Measurements from ENCODE around the gene METTL13. TPM values are rescaled to one million over a fixed set of nuclear protein-coding genes. Genes with fewer than 3 reads are reported as not detected.

METTL13 gene
- total and polyA plus RNA-seq, 4 donors, result 10.4 to 28.4 (median 23.8) TPM

GRCh38 chr1:171741872-171742576 lies 39.4 kb upstream of the METTL13 start, which contains the start of gene VAMP4:
TSS of gene VAMP4 (minus strand) at chr1:171742065. CDS start at chr1:171738414, 3,651 bp downstream.
- Histone ChIP-seq H3K9ac (ENCODE audit: insufficient read depth in 1 of 2, low read length in 2 of 2) (peak within 1 kb of the TSS; percentile 88 to 95), H3K36me3 (ENCODE audit: control insufficient read depth in 4 of 4, insufficient read depth in 4 of 4, low read length in 4 of 4) (peaks cover 0 to 9% (median 2%) of the 10 kb centered on the region in 4 donors), H3K27ac (ENCODE audit: low read depth in 1 of 2, low read length in 1 of 2) (peak within 1 kb of the TSS; percentile 87 to 98), H3K9me3 (ENCODE audit: control insufficient read depth in 4 of 4, insufficient read depth in 3 of 4, low read length in 3 of 4) (no peaks in the 10 kb centered on the region), H3K4me3 (peak within 1 kb of the TSS; percentile 85), H3K27me3 (ENCODE audit: control insufficient read depth in 3 of 3, insufficient read depth in 3 of 3, low read length in 2 of 3) (no peaks in the 10 kb centered on the region), H3K4me1 (ENCODE audit: control insufficient read depth in 5 of 5, insufficient read depth in 5 of 5, low read length in 5 of 5) (peaks cover 3 to 16% (median 7%) of the 10 kb centered on the region in 5 donors)
- 0 to 1% methylated on average over 56 to 57 of the region's 57 CpGs for WGBS, 2 donors
- peak; percentile 90 to 95 (median 91) for DNase-seq
- ATAC-seq (ENCODE audit: insufficient read depth, low FRiP score), result peak; percentile 97
- TF ChIP-seq, protein P1, sequence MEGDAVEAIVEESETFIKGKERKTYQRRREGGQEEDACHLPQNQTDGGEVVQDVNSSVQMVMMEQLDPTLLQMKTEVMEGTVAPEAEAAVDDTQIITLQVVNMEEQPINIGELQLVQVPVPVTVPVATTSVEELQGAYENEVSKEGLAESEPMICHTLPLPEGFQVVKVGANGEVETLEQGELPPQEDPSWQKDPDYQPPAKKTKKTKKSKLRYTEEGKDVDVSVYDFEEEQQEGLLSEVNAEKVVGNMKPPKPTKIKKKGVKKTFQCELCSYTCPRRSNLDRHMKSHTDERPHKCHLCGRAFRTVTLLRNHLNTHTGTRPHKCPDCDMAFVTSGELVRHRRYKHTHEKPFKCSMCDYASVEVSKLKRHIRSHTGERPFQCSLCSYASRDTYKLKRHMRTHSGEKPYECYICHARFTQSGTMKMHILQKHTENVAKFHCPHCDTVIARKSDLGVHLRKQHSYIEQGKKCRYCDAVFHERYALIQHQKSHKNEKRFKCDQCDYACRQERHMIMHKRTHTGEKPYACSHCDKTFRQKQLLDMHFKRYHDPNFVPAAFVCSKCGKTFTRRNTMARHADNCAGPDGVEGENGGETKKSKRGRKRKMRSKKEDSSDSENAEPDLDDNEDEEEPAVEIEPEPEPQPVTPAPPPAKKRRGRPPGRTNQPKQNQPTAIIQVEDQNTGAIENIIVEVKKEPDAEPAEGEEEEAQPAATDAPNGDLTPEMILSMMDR (IDR thresholded peaks at IDR 0.05; ENCODE audit: control extremely low read depth, extremely low read depth), result no peak

DNA sequence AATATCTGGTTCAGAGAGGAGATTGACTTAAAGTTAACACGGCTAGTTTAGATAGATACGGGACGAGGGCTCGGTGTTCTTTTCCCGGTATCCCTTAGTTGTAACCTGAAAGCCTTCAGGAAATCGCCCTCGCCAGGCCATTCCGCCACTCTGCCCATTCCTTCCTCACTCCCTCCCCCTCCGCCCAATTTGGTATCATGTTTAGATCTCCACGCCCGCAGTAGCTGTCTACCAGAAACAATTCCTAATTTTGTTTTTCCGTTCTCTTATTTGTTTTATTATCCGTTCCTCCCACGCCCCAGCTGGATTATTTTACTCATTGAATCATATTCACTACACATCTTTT lies 38.9 kb upstream of the METTL13 start:
- peak overlapping the region; percentile 85 for H3K4me3 ChIP-seq
- DNase-seq (peak; percentile 53 to 81 (median 76)), ATAC-seq (ENCODE audit: insufficient read depth, low FRiP score) (no peak)
- H3K36me3 ChIP-seq (ENCODE audit: control insufficient read depth in 4 of 4, insufficient read depth in 4 of 4, low read length in 4 of 4), result peaks cover 0 to 5% (median 1%) of the 10 kb centered on the region in 4 donors
- WGBS, 2 donors, result 1% methylated on average over 14 of the region's 14 CpGs
- H3K27ac ChIP-seq (ENCODE audit: low read depth in 1 of 2, low read length in 1 of 2), result peak overlapping the region; percentile 87 to 98
- H3K9ac ChIP-seq (ENCODE audit: insufficient read depth in 1 of 2, low read length in 2 of 2), result peak overlapping the region; percentile 88 to 95
- H3K9me3 ChIP-seq (ENCODE audit: control insufficient read depth in 4 of 4, insufficient read depth in 3 of 4, low read length in 3 of 4), result no peaks in the 10 kb centered on the region
- TF ChIP-seq, protein P1 (IDR thresholded peaks at IDR 0.05; ENCODE audit: control extremely low read depth, extremely low read depth), result no peak
- peaks cover 3 to 16% (median 7%) of the 10 kb centered on the region in 5 donors for H3K4me1 ChIP-seq (ENCODE audit: control insufficient read depth in 5 of 5, insufficient read depth in 5 of 5, low read length in 5 of 5)
- H3K27me3 ChIP-seq (ENCODE audit: control insufficient read depth in 3 of 3, insufficient read depth in 3 of 3, low read length in 2 of 3), result no peaks in the 10 kb centered on the region

GRCh38 chr1:171743081-171743870 lies 38.2 kb upstream of the METTL13 start:
- Histone ChIP-seq H3K36me3 (ENCODE audit: control insufficient read depth in 4 of 4, insufficient read depth in 4 of 4, low read length in 4 of 4) (no peaks in the 10 kb centered on the region), H3K9ac (ENCODE audit: insufficient read depth in 1 of 2, low read length in 2 of 2) (peak overlapping the region in 1 of 2 donors; percentile 95), H3K27me3 (ENCODE audit: control insufficient read depth in 3 of 3, insufficient read depth in 3 of 3, low read length in 2 of 3) (no peaks in the 10 kb centered on the region), H3K4me1 (ENCODE audit: control insufficient read depth in 5 of 5, insufficient read depth in 5 of 5, low read length in 5 of 5) (peaks cover 3 to 16% (median 7%) of the 10 kb centered on the region in 5 donors), H3K27ac (ENCODE audit: low read depth in 1 of 2, low read length in 1 of 2) (peak overlapping the region; percentile 74 to 87), H3K4me3 (no peak overlapping the region), H3K9me3 (ENCODE audit: control insufficient read depth in 4 of 4, insufficient read depth in 3 of 4, low read length in 3 of 4) (no peaks in the 10 kb centered on the region)
- 23 to 34% methylated on average over 8 of the region's 8 CpGs for WGBS, 2 donors
- ATAC-seq (ENCODE audit: insufficient read depth, low FRiP score) (no peak), DNase-seq (peak in 2 of 3 donors; percentile 59 to 70)
- TF ChIP-seq, protein P1 (IDR thresholded peaks at IDR 0.05; ENCODE audit: control extremely low read depth, extremely low read depth), result no peak
